Esophagus muscularis mucosa (tissue), 4 donors: ENCODE results near the gene FAM120B. TPM values are rescaled to one million over a fixed set of nuclear protein-coding genes. Genes with fewer than 3 reads are reported as not detected.

Source experiments
- DNase-seq: peaks from one replicate; pipeline ENCODE4 v3.0.0-alpha.2; 2017; ENCODE audit errors: extremely low spot score
- H3K27ac ChIP-seq, 4 donors: fragments of 200-600 bp; sonication (generic); replicated peaks in 1 of 4; 1 replicate in 3 of 4; 2 replicates in 1 of 4; pipeline ENCODE4 v1.5.1; 2016 to 2019; ENCODE audit warnings: mild to moderate bottlenecking in 1 of 4
- H3K27me3 ChIP-seq, 4 donors: fragments of 200-600 bp; sonication (generic); one replicate each; pipeline versions ENCODE4 v1.5.1 to v1.6.0; 2016 to 2019
- H3K36me3 ChIP-seq, 4 donors: fragments of 200-600 bp; sonication (generic); one replicate each; pipeline ENCODE4 v1.5.1; 2016 to 2019
- H3K4me1 ChIP-seq, 4 donors: fragments of 200-600 bp; sonication (generic); one replicate each; pipeline ENCODE4 v1.5.1; 2016 to 2019
- H3K4me3 ChIP-seq, 4 donors: fragments of 200-600 bp; sonication (generic); 1 replicate in 2 of 4; 2 replicates in 2 of 4; pipeline ENCODE4 v1.5.1; 2016 to 2019; ENCODE audit warnings: mild to moderate bottlenecking in 4 of 4, moderate library complexity in 1 of 4
- H3K9me3 ChIP-seq, 4 donors: fragments of 200-600 bp; sonication (generic); 1 replicate in 3 of 4; 2 replicates in 1 of 4; pipeline ENCODE4 v1.5.1; 2016 to 2019
- CTCF ChIP-seq, 3 experiments: fragments of 200-600 bp in 2 of 3; fragments of 450-650 bp in 1 of 3; sonication (generic) in 2 of 3; IDR thresholded peaks; one replicate each; pipeline ENCODE4 v1.5.1; 2017 to 2019; ENCODE audit warnings: antibody characterized with exemption in 3 of 3, mild to moderate bottlenecking in 2 of 3, moderate library complexity in 1 of 3
- EP300 ChIP-seq: sonication (generic); formaldehyde crosslinking; IDR thresholded peaks from one replicate; pipeline ENCODE4 v1.6.1; 2017; ENCODE audit warnings: antibody characterized with exemption
- POLR2A ChIP-seq: fragments of 450-650 bp; IDR thresholded peaks from one replicate; pipeline ENCODE4 v1.6.1; 2017; ENCODE audit warnings: antibody characterized with exemption, moderate library complexity, mild to moderate bottlenecking, low read depth
- POLR2AphosphoS5 ChIP-seq, 2 donors: sonication (generic); formaldehyde crosslinking; IDR thresholded peaks; one replicate each; pipeline ENCODE4 v1.6.1; 2017; ENCODE audit warnings: antibody characterized with exemption in 2 of 2
- WGBS: methylation state at CpG from one replicate; pipeline ENCODE4 v1.1.5; 2018; 5-methylcytosine and 5-hydroxymethylcytosine counted together
- intact Hi-C: fragments of 100-400 bp; cut with DNase I; formaldehyde crosslinking; loops from one replicate; pipeline ENCODE4 v1.15.1; 2023
- total RNA-seq, 4 donors: library from RNA; depleted of rRNA; stranded (reverse); fragments of >200 nt; gene quantifications; one replicate each; pipeline versions ENCODE4 v1.1.0 to v1.2.1, GENCODE V29; 2016

Gene FAM120B
- total RNA-seq, 4 donors from 2014 or later = 28.1 to 49.0 (median 33.7) TPM

GRCh38 chr6:170372380-170373325, 66.1 kb downstream of the FAM120B start:
- Histone ChIP-seq H3K36me3 (peaks cover 0 to 63% (median 31%) of the 10 kb centered on the region in 4 donors), H3K27me3 (no peaks in the 10 kb centered on the region), H3K4me1 (no peaks in the 10 kb centered on the region), H3K9me3 (no peaks in the 10 kb centered on the region), H3K27ac (no peak overlapping the region), H3K4me3 (no peak overlapping the region)
- 95% methylated on average over 11 of the region's 11 CpGs for WGBS
- intact Hi-C loops = no loop called here
- no peak for TF ChIP-seq POLR2A
- no peak for DNase-seq

- DNase-seq = no peak
- no peaks in the 10 kb centered on the region for H3K9me3 ChIP-seq
- WGBS = 88% methylated on average over 11 of the region's 11 CpGs
- no peaks in the 10 kb centered on the region for H3K27me3 ChIP-seq
- peaks cover 0 to 50% (median 24%) of the 10 kb centered on the region in 4 donors for H3K36me3 ChIP-seq
- H3K4me3 ChIP-seq = no peak overlapping the region
- intact Hi-C loops = no loop called here
- no peaks in the 10 kb centered on the region for H3K4me1 ChIP-seq
- TF ChIP-seq EP300 (no peak), POLR2A (no peak), POLR2AphosphoS5 (IDR thresholded peaks at IDR 0.05) (no peak), CTCF (IDR thresholded peaks at IDR 0.05) (no peak)
- H3K27ac ChIP-seq = no peak overlapping the region
These were observed 68.2 kb downstream of the FAM120B start for GRCh38 chr6:170374571-170375444.

- Histone ChIP-seq H3K36me3 (peaks cover 0 to 41% (median 21%) of the 10 kb centered on the region in 4 donors), H3K4me3 (no peak overlapping the region), H3K27ac (no peak overlapping the region), H3K27me3 (no peaks in the 10 kb centered on the region), H3K4me1 (no peaks in the 10 kb centered on the region), H3K9me3 (no peaks in the 10 kb centered on the region)
- no peak for DNase-seq
- 95% methylated on average over 10 of the region's 10 CpGs for WGBS
- no peak for TF ChIP-seq POLR2AphosphoS5 (IDR thresholded peaks at IDR 0.05)
- intact Hi-C loops = no loop called here
These were observed 69.1 kb downstream of the FAM120B start for GRCh38 chr6:170375661-170376060.

- H3K27ac ChIP-seq = no peak overlapping the region
- no peak for TF ChIP-seq POLR2A
- no peak for TF ChIP-seq EP300
- no peak for TF ChIP-seq POLR2AphosphoS5 (IDR thresholded peaks at IDR 0.05)
- TF ChIP-seq CTCF (IDR thresholded peaks at IDR 0.05) = no peak
- H3K4me1 ChIP-seq = no peaks in the 10 kb centered on the region
- H3K27me3 ChIP-seq = no peaks in the 10 kb centered on the region
- 91% methylated on average over 29 of the region's 29 CpGs for WGBS
- H3K9me3 ChIP-seq = no peaks in the 10 kb centered on the region
- H3K36me3 ChIP-seq = peaks cover 0 to 35% (median 19%) of the 10 kb centered on the region in 4 donors
- no peak overlapping the region for H3K4me3 ChIP-seq
- intact Hi-C loops = no loop called here
- DNase-seq = no peak
These were observed 70.0 kb downstream of the FAM120B start for GRCh38 chr6:170376386-170377043.

- no peak for DNase-seq
- Histone ChIP-seq H3K27ac (no peak overlapping the region), H3K27me3 (no peaks in the 10 kb centered on the region), H3K9me3 (no peaks in the 10 kb centered on the region), H3K36me3 (peaks cover 0 to 27% (median 19%) of the 10 kb centered on the region in 4 donors), H3K4me1 (no peaks in the 10 kb centered on the region), H3K4me3 (no peak overlapping the region)
- TF ChIP-seq POLR2AphosphoS5 (IDR thresholded peaks at IDR 0.05) = no peak
- no peak for TF ChIP-seq EP300
- TF ChIP-seq POLR2A = no peak
- no peak for TF ChIP-seq CTCF (IDR thresholded peaks at IDR 0.05)
- intact Hi-C loops = no loop called here
- WGBS = 83% methylated on average over 10 of the region's 10 CpGs
These were observed 71.9 kb downstream of the FAM120B start for GRCh38 chr6:170378502-170378901.
